H1 (cell line): ENCODE results near the gene SEC22C. TPM values are rescaled to one million over a fixed set of nuclear protein-coding genes. Genes with fewer than 3 reads are reported as not detected.

Experiments used
- CTCF ChIA-PET: fragments of 300-600 bp; sonication (Branson Sonifier 250); formaldehyde crosslinking; loops from one replicate; lab custom pipeline; 2021; ENCODE audit not compliant: partially characterized antibody; lab: Charles Lee
- POLR2A ChIA-PET: fragments of 300-600 bp; sonication (Branson Sonifier 250); formaldehyde crosslinking; loops from one replicate; lab custom pipeline; 2021; ENCODE audit warnings: inconsistent platforms; ENCODE audit not compliant: partially characterized antibody; lab: Charles Lee
- DNase-seq, 2 experiments: peaks; one replicate each; pipeline versions ENCODE4 v3.0.0 to v3.0.0-alpha.2; 2010 to 2022; ENCODE audit warnings: low spot score in 2 of 2, low read depth in 1 of 2, mixed read lengths in 1 of 2
- FAIRE-seq: peaks from 2 replicates; lab custom pipeline; 2011; peaks lifted over from hg19 to GRCh38; lab: Jason Lieb, UNC
- H2AFZ ChIP-seq: 2 replicates; pipeline ENCODE4 v1.8.1; 2012; ENCODE audit warnings: low read length, inconsistent platforms
- H2AK5ac ChIP-seq: 2 replicates; pipeline ENCODE4 v1.6.1; 2013; ENCODE audit warnings: low read depth, low read length
- H2BK120ac ChIP-seq: replicated peaks from 2 replicates; pipeline ENCODE3; 2013; ENCODE audit warnings: low read depth, low read length, inconsistent platforms
- H2BK12ac ChIP-seq: 2 replicates; pipeline ENCODE4 v1.6.1; 2013; ENCODE audit warnings: low read depth, low read length
- H2BK15ac ChIP-seq: 2 replicates; pipeline ENCODE4 v1.6.1; 2013; ENCODE audit warnings: low read length
- H2BK20ac ChIP-seq: 2 replicates; pipeline ENCODE4 v1.6.1; 2013; ENCODE audit warnings: low read length
- H2BK5ac ChIP-seq: 2 replicates; pipeline ENCODE4 v1.6.1; 2013; ENCODE audit warnings: low read depth, low read length
- H3K14ac ChIP-seq: 2 replicates; pipeline ENCODE4 v1.6.1; 2013; ENCODE audit warnings: inconsistent platforms; ENCODE audit not compliant: insufficient read length
- H3K18ac ChIP-seq: 2 replicates; pipeline ENCODE4 v1.6.1; 2013; ENCODE audit warnings: low read length; ENCODE audit errors: extremely low read depth
- H3K23ac ChIP-seq: 2 replicates; pipeline ENCODE4 v1.6.1; 2013; ENCODE audit warnings: inconsistent platforms; ENCODE audit not compliant: insufficient read length
- H3K23me2 ChIP-seq: 2 replicates; pipeline ENCODE4 v1.6.1; 2013; ENCODE audit warnings: low read depth, low read length
- H3K27ac ChIP-seq: 2 replicates; pipeline ENCODE4 v1.6.1; 2011; ENCODE audit warnings: low read depth, low read length, inconsistent platforms
- H3K27me3 ChIP-seq, 4 experiments: replicated peaks in 1 of 4; 1 replicate in 1 of 4; 2 replicates in 3 of 4; pipeline versions ENCODE4 v1.6.1 to v1.8.1; 2011 to 2013; ENCODE audit warnings: low read length in 3 of 4, mild to moderate bottlenecking in 3 of 4, inconsistent platforms in 2 of 4, mixed read lengths in 2 of 4, moderate library complexity in 1 of 4; ENCODE audit not compliant: control insufficient read depth in 3 of 4, insufficient read depth in 3 of 4; ENCODE audit errors: extremely low read depth in 1 of 4
- H3K36me3 ChIP-seq, 4 experiments: 2 replicates each; pipeline versions ENCODE4 v1.6.1 to v1.8.1; 2011 to 2013; ENCODE audit warnings: mild to moderate bottlenecking in 4 of 4, low read length in 3 of 4, moderate library complexity in 2 of 4, control low read depth in 1 of 4, inconsistent platforms in 1 of 4; ENCODE audit not compliant: insufficient read depth in 4 of 4, control insufficient read depth in 2 of 4
- H3K4ac ChIP-seq: replicated peaks from 2 replicates; pipeline ENCODE3; 2013; ENCODE audit warnings: low read length, low read depth, mixed read lengths, inconsistent platforms; ENCODE audit not compliant: insufficient read length
- H3K4me1 ChIP-seq, 4 experiments: replicated peaks in 1 of 4; 1 replicate in 1 of 4; 2 replicates in 3 of 4; pipeline versions ENCODE4 v1.6.1 to v1.8.1; 2011 to 2013; ENCODE audit warnings: low read length in 3 of 4, inconsistent platforms in 2 of 4, mixed read lengths in 1 of 4; ENCODE audit not compliant: insufficient read depth in 4 of 4, control insufficient read depth in 3 of 4
- H3K4me2 ChIP-seq, 2 experiments: 2 replicates each; pipeline versions ENCODE4 v1.6.1 to v1.8.1; 2011 to 2013; ENCODE audit warnings: low read depth in 2 of 2, low read length in 2 of 2, control low read depth in 1 of 2, inconsistent platforms in 1 of 2, mild to moderate bottlenecking in 1 of 2; ENCODE audit not compliant: insufficient read depth in 1 of 2
- H3K4me3 ChIP-seq, 4 experiments: fragments of 200-600, 300-600 bp in 1 of 4; sonication (generic), shearing (Covaris generic), sonication (Bioruptor Twin) in 1 of 4; 2 replicates each; pipeline versions ENCODE4 v1.5.1 to v1.8.1; 2011 to 2016; ENCODE audit warnings: low read length in 4 of 4, low read depth in 3 of 4, control low read depth in 2 of 4, inconsistent platforms in 2 of 4, mild to moderate bottlenecking in 2 of 4, mixed read lengths in 1 of 4, moderate library complexity in 1 of 4; ENCODE audit not compliant: insufficient read depth in 2 of 4; ENCODE audit errors: extremely low read depth in 1 of 4
- H3K56ac ChIP-seq: replicated peaks from 2 replicates; pipeline ENCODE3; 2013; ENCODE audit warnings: low read depth, mild to moderate bottlenecking, mixed read lengths, low read length, inconsistent platforms; ENCODE audit not compliant: insufficient read length
- H3K79me1 ChIP-seq: 2 replicates; pipeline ENCODE4 v1.6.1; 2013; ENCODE audit warnings: low read depth, low read length, control low read depth
- H3K79me2 ChIP-seq, 2 experiments: 2 replicates each; pipeline versions ENCODE4 v1.6.1 to v1.8.1; 2012 to 2013; ENCODE audit warnings: low read length in 2 of 2, mild to moderate bottlenecking in 2 of 2, inconsistent platforms in 1 of 2; ENCODE audit not compliant: insufficient read depth in 2 of 2, control insufficient read depth in 1 of 2
- H3K9ac ChIP-seq, 4 experiments: replicated peaks in 1 of 4; 1 replicate in 1 of 4; 2 replicates in 3 of 4; pipeline versions ENCODE4 v1.6.1 to v1.8.1; 2011 to 2013; ENCODE audit warnings: low read depth in 3 of 4, low read length in 3 of 4, control low read depth in 2 of 4, mild to moderate bottlenecking in 2 of 4, moderate library complexity in 2 of 4, inconsistent platforms in 1 of 4; ENCODE audit errors: extremely low read depth in 1 of 4
- H3K9me3 ChIP-seq, 2 experiments: 2 replicates each; pipeline versions ENCODE4 v1.6.1 to v1.8.1; 2012 to 2013; ENCODE audit warnings: mild to moderate bottlenecking in 2 of 2, moderate library complexity in 2 of 2, control low read depth in 1 of 2, inconsistent platforms in 1 of 2, low read depth in 1 of 2, low read length in 1 of 2, mixed read lengths in 1 of 2; ENCODE audit not compliant: insufficient read depth in 2 of 2
- H4K20me1 ChIP-seq, 2 experiments: replicated peaks in 1 of 2; 2 replicates each; pipeline versions ENCODE3 to v1.8.1; 2011 to 2013; ENCODE audit warnings: inconsistent platforms in 2 of 2, low read length in 2 of 2, mild to moderate bottlenecking in 1 of 2; ENCODE audit not compliant: insufficient read depth in 2 of 2, control insufficient read depth in 1 of 2
- H4K5ac ChIP-seq: 2 replicates; pipeline ENCODE4 v1.6.1; 2013; ENCODE audit warnings: low read length, low read depth, mixed read lengths, inconsistent platforms; ENCODE audit not compliant: insufficient read length
- H4K8ac ChIP-seq: 2 replicates; pipeline ENCODE4 v1.8.0; 2013; ENCODE audit warnings: mild to moderate bottlenecking, moderate library complexity, low read length, inconsistent platforms; ENCODE audit not compliant: insufficient read depth; ENCODE audit errors: extremely low read depth
- H4K91ac ChIP-seq: replicated peaks from 2 replicates; pipeline ENCODE3; 2013; ENCODE audit warnings: low read length, mixed read lengths, inconsistent platforms; ENCODE audit not compliant: insufficient read length
- CEBPB ChIP-seq: IDR thresholded peaks from 2 replicates; pipeline ENCODE4 v1.6.1; 2012; ENCODE audit warnings: low read depth, low read length
- CTBP2 ChIP-seq: IDR thresholded peaks from 2 replicates; pipeline ENCODE4 v1.7.0; 2011; ENCODE audit warnings: borderline replicate concordance, mild to moderate bottlenecking, moderate library complexity, mixed read lengths, low read length; ENCODE audit not compliant: insufficient read depth, insufficient read length
- EGR1 ChIP-seq: IDR thresholded peaks from 2 replicates; pipeline ENCODE4 v1.6.1; 2011; ENCODE audit warnings: low read depth, low read length, borderline replicate concordance
- GTF2F1 ChIP-seq: IDR thresholded peaks from 2 replicates; pipeline ENCODE4 v1.6.1; 2012; ENCODE audit warnings: low read depth, low read length, improper control_type of control experiment, borderline replicate concordance
- HDAC2 ChIP-seq, 2 experiments: fragments of 300-600 bp in 1 of 2; sonication (generic) in 1 of 2; IDR thresholded peaks; 2 replicates each; pipeline ENCODE4 v1.6.1; 2011 to 2012; ENCODE audit warnings: low read depth in 2 of 2, low read length in 2 of 2, mild to moderate bottlenecking in 2 of 2, moderate library complexity in 2 of 2, borderline replicate concordance in 1 of 2, inconsistent platforms in 1 of 2
- KDM5A ChIP-seq: fragments of 200-600 bp; IDR thresholded peaks from 2 replicates; pipeline ENCODE4 v1.7.1; 2012; ENCODE audit warnings: mild to moderate bottlenecking, low read length, inconsistent platforms, mixed read lengths
- MAX ChIP-seq: IDR thresholded peaks from 2 replicates; pipeline ENCODE4 v1.6.1; 2012; ENCODE audit warnings: inconsistent platforms
- RFX5 ChIP-seq: IDR thresholded peaks from 2 replicates; pipeline ENCODE4 v1.6.1; 2011; ENCODE audit warnings: low read depth, low read length, improper control_type of control experiment, borderline replicate concordance
- USF2 ChIP-seq: IDR thresholded peaks from 2 replicates; pipeline ENCODE4 v1.6.1; 2011; ENCODE audit warnings: low read length, improper control_type of control experiment
- WGBS, 2 experiments: shearing (Covaris generic) in 1 of 2; methylation state at CpG; one replicate each; pipeline versions ENCODE4 v1.1.6 to v1.1.7; 2013 to 2015; ENCODE audit warnings: low lambda C conversion rate in 2 of 2, mixed read lengths in 2 of 2, inconsistent platforms in 1 of 2, low coverage in 1 of 2, missing lambda C conversion rate in 1 of 2; ENCODE audit not compliant: insufficient replicate concordance in 2 of 2, insufficient coverage in 1 of 2, insufficient read length in 1 of 2; ENCODE audit errors: extremely low coverage in 1 of 2, missing lambda C conversion rate in 1 of 2; 5-methylcytosine and 5-hydroxymethylcytosine counted together
- polyA plus RNA-seq, 7 experiments: library from polyadenylated mRNA; depleted of rRNA in 3 of 7; stranded (reverse) in 5 of 7; unstranded in 2 of 7; fragments of >200 nt in 5 of 7; fragments of 200-250 nt in 2 of 7; gene quantifications; 1 replicate in 5 of 7; 2 replicates in 1 of 7; 4 replicates in 1 of 7; pipeline versions ENCODE4 v1.2.1 to v1.2.3, GENCODE V29; 2011 to 2013; ENCODE audit warnings: missing spikeins in 2 of 7, mixed read lengths in 2 of 7
- total RNA-seq: library from RNA; stranded (reverse); fragmentation: NEBNext Ultra II Directional; extraction: Animal tissue kit (Norgen Biotek cat#: 25700); gene quantifications from 2 replicates; pipeline ENCODE4 v1.2.1, GENCODE V29; 2021

The SEC22C gene
- total and polyA plus RNA-seq, 2 of the 8 experiments (the other 6 are each of a cell fraction or from before 2014, with no cell fraction given): 23.4 to 38.3 TPM

GRCh38 chr3:42612217-42612616, 30.4 kb upstream of the SEC22C start:
- FAIRE-seq (no peak), DNase-seq (no peak)
- no peaks in the 10 kb centered on the region for H3K9me3 ChIP-seq
- H3K9ac ChIP-seq: no peak overlapping the region
- no peak overlapping the region for H2BK15ac ChIP-seq
- no peak overlapping the region for H3K4me2 ChIP-seq
- H3K4ac ChIP-seq: no peak overlapping the region
- H3K14ac ChIP-seq: no peak overlapping the region
- no peak overlapping the region for H3K18ac ChIP-seq
- no peak overlapping the region for H3K56ac ChIP-seq
- H2BK5ac ChIP-seq: no peak overlapping the region
- H2BK120ac ChIP-seq: no peak overlapping the region
- H4K20me1 ChIP-seq: peaks cover 4 to 5% of the 10 kb centered on the region in 2 experiments
- no peak overlapping the region for H4K5ac ChIP-seq
- H4K8ac ChIP-seq: no peak overlapping the region
- H2BK12ac ChIP-seq: no peak overlapping the region
- H3K4me1 ChIP-seq: no peaks in the 10 kb centered on the region
- H3K27me3 ChIP-seq: no peaks in the 10 kb centered on the region
- 0 out of 8 replicates have a peak, but pooled peaks cover 0 to 4% (median 2%) of the 10 kb centered on the region in 4 experiments for H3K36me3 ChIP-seq
- WGBS, 2 experiments: 100% methylated on average over 1 of the region's 1 CpG; no CpG with 5 or more reads in 1 of the 2 experiments
- no peak overlapping the region for H3K23ac ChIP-seq
- H3K23me2 ChIP-seq: no peaks in the 10 kb centered on the region
- no peak overlapping the region for H2AK5ac ChIP-seq
- ChIA-PET POLR2A (interaction anchor here (0.9 to 6.0 kb wide), 4 partner anchors 10 to 40 kb away, joined by 3 to 45 read pairs (median 10); partner anchors contain the start of genes NKTR, SEC22C and SS18L2), CTCF (interaction anchor here (1.3 to 3.1 kb wide), 8 partner anchors 10 to 41 kb away, joined by 3 to 26 read pairs (median 12); partner anchors contain the start of gene NKTR)
- no peak overlapping the region for H3K4me3 ChIP-seq
- no peak overlapping the region for H2AFZ ChIP-seq
- H3K79me2 ChIP-seq: peaks cover 12 to 99% of the 10 kb centered on the region in 2 experiments
- H4K91ac ChIP-seq: no peak overlapping the region
- H3K79me1 ChIP-seq: 0 out of 2 replicates have a peak, but pooled peaks cover 6% of the 10 kb centered on the region
- H3K27ac ChIP-seq: no peak overlapping the region
- no peak overlapping the region for H2BK20ac ChIP-seq
- TF ChIP-seq HDAC2 (IDR thresholded peaks at IDR 0.05; ENCODE audit: borderline replicate concordance in 1 of 2, low read depth in 2 of 2, low read length in 2 of 2): no peak
- TF ChIP-seq CEBPB: no peak
- no peak for TF ChIP-seq GTF2F1
- no peak for TF ChIP-seq USF2
- TF ChIP-seq MAX: no peak
- TF ChIP-seq CTBP2: no peak
- TF ChIP-seq EGR1: no peak
- no peak for TF ChIP-seq KDM5A
- no peak for TF ChIP-seq RFX5
